Heart right ventricle (tissue), 16 donors: ENCODE data around the gene LDAH. TPM values are rescaled to one million over a fixed set of nuclear protein-coding genes. Genes with fewer than 3 reads are reported as not detected.

ENCODE experiments used
- ATAC-seq, 8 donors: fragments of 200-7000 bp; cut with Tn5 transposase; one replicate each; pipeline ENCODE4 v1.9.1; 2020; ENCODE audit warnings: mild to moderate bottlenecking in 8 of 8, moderate library complexity in 8 of 8, moderate number of reproducible peaks in 1 of 8
- DNase-seq, 2 donors: peaks; one replicate each; pipeline ENCODE4 v3.0.0-alpha.2; 2020
- H3K27ac ChIP-seq, 10 donors: fragments of 200-600 bp; sonication (generic) in 2 of 10; one replicate each; pipeline versions ENCODE4 v1.5.0 to v1.8.0; 2020 to 2022; ENCODE audit warnings: mild to moderate bottlenecking in 3 of 10
- H3K27me3 ChIP-seq, 7 donors: fragments of 200-600 bp; one replicate each; pipeline ENCODE4 v1.8.0; 2021 to 2022; ENCODE audit warnings: mild to moderate bottlenecking in 2 of 7
- H3K36me3 ChIP-seq, 9 donors: fragments of 200-600 bp; sonication (generic) in 1 of 9; one replicate each; pipeline versions ENCODE4 v1.5.0 to v1.8.0; 2020 to 2022; ENCODE audit warnings: mild to moderate bottlenecking in 2 of 9
- H3K4me1 ChIP-seq, 9 donors: fragments of 200-600 bp; sonication (generic) in 1 of 9; one replicate each; pipeline versions ENCODE4 v1.5.0 to v1.8.0; 2020 to 2022; ENCODE audit warnings: mild to moderate bottlenecking in 4 of 9
- H3K4me3 ChIP-seq, 10 donors: fragments of 200-600 bp; sonication (generic) in 2 of 10; one replicate each; pipeline versions ENCODE4 v1.5.0 to v1.8.0; 2020 to 2022; ENCODE audit warnings: mild to moderate bottlenecking in 7 of 10, moderate library complexity in 2 of 10
- H3K9me3 ChIP-seq, 11 donors: fragments of 200-600 bp in 10 of 11; sonication (generic) in 2 of 11; one replicate each; pipeline versions ENCODE4 v1.5.0 to v1.8.0; 2013 to 2022; ENCODE audit warnings: mild to moderate bottlenecking in 2 of 11, control low read depth in 1 of 11, moderate library complexity in 1 of 11
- CTCF ChIP-seq, 9 donors: fragments of 200-600 bp; sonication (generic) in 2 of 9; IDR thresholded peaks; one replicate each; pipeline versions ENCODE4 v1.5.0 to v1.8.0; 2021 to 2022; ENCODE audit warnings: antibody characterized with exemption in 9 of 9, mild to moderate bottlenecking in 5 of 9, moderate library complexity in 1 of 9
- WGBS, 2 donors: extraction: QIAGEN DNeasy Blood & Tissue Kit; methylation state at CpG; one replicate each; pipeline ENCODE4 v1.1.7; 2013; ENCODE audit warnings: inconsistent platforms in 1 of 2; 5-methylcytosine and 5-hydroxymethylcytosine counted together
- intact Hi-C, 10 donors: fragments of 100-400 bp; cut with DNase I; formaldehyde crosslinking; loops; one replicate each; pipeline versions ENCODE4 v1.11.1 to v1.14.2; 2022
- polyA plus RNA-seq, 2 donors: library from polyadenylated mRNA; stranded (reverse); fragments of 200-250 nt; gene quantifications; one replicate each; pipeline ENCODE4 v1.2.3, GENCODE V29; 2013
- total RNA-seq, 10 donors: library from RNA; stranded (reverse); fragmentation: NEBNext Ultra II Directional in 3 of 10; extraction: Animal tissue kit (Norgen Biotek cat#: 25700) in 3 of 10; gene quantifications; one replicate each; pipeline versions ENCODE4 v1.2.1 to v1.2.4, GENCODE V29; 2021 to 2023
- donor health status: Arrhythmogenic right ventricular cardiomyopathy.
- donor health status: ischemic (EF 13 %, LVEDD 7.1; RV severe dilation, severe dysfunction).
- donor health status: healthy with polysubstance abuse.
- donor health status: DM: no; HTN: yes; CAD: no.
- donor health status: DM: no; HTN: no; CAD: no.
- donor health status: ischemic (EF 25% LVEDD 6.9; RV normal size, moderate dysfunction).
- donor health status: ischemic (EF 25% LVEDD 5.7; RV mildly dilated, moderate dysfunction).
- donor health status: healthy.
- donor health status: DM: yes; HTN: yes; CAD: no.
- donor health status: Ischemic cardiomyopathy.
- donor health status: ischemic (EF 35%, LVEDD 5.7; RV mildly dilated, moderate dysfunction).
- donor health status: nonischemic (EF 11% LVEDD 7.7; RV severe dilation, severe dysfunction).
- donor health status: DM: yes; HTN: yes; CAD: no.
- donor health status: PGD.
- donor health status: ischemic (EF 29% LVEDD 5.4; RV normal size, mild dysfunction).
- donor health status: nonischemic (EF 23%, LVEDD 6.1; RV moderate dilation, normal function).

LDAH gene
- total and polyA plus RNA-seq, 12 donors, result 1.5 to 11.3 (median 5.4) TPM

- whole genome bisulfite sequencing, 2 donors, result 95 to 96% methylated on average over 7 of the region's 7 CpGs
- H3K27ac ChIP-seq, result no peak overlapping the region
- H3K4me3 ChIP-seq, result no peak overlapping the region
- ATAC-seq (no peak), DNase-seq (no peak)
- no peaks in the 10 kb centered on the region for H3K9me3 ChIP-seq
- peaks cover 0 to 83% (median 20%) of the 10 kb centered on the region in 9 donors for H3K36me3 ChIP-seq
- H3K4me1 ChIP-seq, result peaks cover 5 to 48% (median 31%) of the 10 kb centered on the region in 9 donors
- intact Hi-C loops, result loop anchor here in 4 of 10 donors (2.0 to 5.0 kb wide), 2 partner anchors 200 to 266 kb away; no protein-coding TSS in a partner anchor
- no peak for TF ChIP-seq CTCF (IDR thresholded peaks at IDR 0.05)
- no peaks in the 10 kb centered on the region for H3K27me3 ChIP-seq
Observed at GRCh38 chr2:20643060-20643459, 179.8 kb downstream of the LDAH start.

- WGBS, 2 donors, result 34 to 35% methylated on average over 26 of the region's 26 CpGs
Observed at GRCh38 chr2:20642055-20642971, 180.6 kb downstream of the LDAH start.

GRCh38 chr2:20641123-20641985, 181.5 kb downstream of the LDAH start:
- Histone ChIP-seq H3K36me3 (peaks cover 0 to 95% (median 24%) of the 10 kb centered on the region in 9 donors), H3K27me3 (no peaks in the 10 kb centered on the region), H3K9me3 (no peaks in the 10 kb centered on the region), H3K4me1 (peaks cover 6 to 58% (median 38%) of the 10 kb centered on the region in 9 donors), H3K4me3 (no peak overlapping the region), H3K27ac (peak overlapping the region in 9 of 10 donors; percentile 0 to 61 (median 37))
- no peak for TF ChIP-seq CTCF (IDR thresholded peaks at IDR 0.05)
- DNase-seq (no peak), ATAC-seq (peak in 5 of 8 donors; percentile 10 to 65 (median 22))
- 67 to 71% methylated on average over 23 of the region's 23 CpGs for WGBS, 2 donors
- intact Hi-C loops, result loop anchor here in 1 of 10 donors (5.0 kb wide), 1 partner anchor 264 kb away; no protein-coding TSS in a partner anchor

More at GRCh38 chr2:20642055-20642971, 180.6 kb downstream of the LDAH start:
- intact Hi-C loops, result loop anchor here in 5 of 10 donors (1.0 to 5.0 kb wide), 3 partner anchors 199 to 265 kb away; no protein-coding TSS in a partner anchor
- Histone ChIP-seq H3K4me3 (no peak overlapping the region), H3K27ac (peak overlapping the region in 7 of 10 donors; percentile 5 to 61 (median 50)), H3K27me3 (no peaks in the 10 kb centered on the region), H3K4me1 (peaks cover 5 to 48% (median 31%) of the 10 kb centered on the region in 9 donors), H3K9me3 (no peaks in the 10 kb centered on the region), H3K36me3 (peaks cover 0 to 91% (median 24%) of the 10 kb centered on the region in 9 donors)
- ATAC-seq (peak; percentile 81 to 95 (median 93)), DNase-seq (peak; percentile 71 to 85)
- peak; percentile 92 to 98 (median 97) for TF ChIP-seq CTCF (IDR thresholded peaks at IDR 0.05)
